Retinal pigment epithelial cell (primary cell): ENCODE results near the gene NDUFB2.
A peak's percentile ranks its signal among the peaks of the same experiment; 100 is the strongest.

ENCODE experiments used
- DNase-seq: peaks from one replicate; pipeline ENCODE4 v3.0.0-alpha.2; 2010; ENCODE audit warnings: low read depth
- H3K4me3 ChIP-seq: 2 replicates; pipeline ENCODE4 v1.5.1; 2011; ENCODE audit warnings: mild to moderate bottlenecking, low read length, control low read depth, moderate library complexity
- CTCF ChIP-seq: conservative IDR thresholded peaks from 2 replicates; pipeline ENCODE4 v1.5.1; 2011; ENCODE audit warnings: low read depth, low read length, control low read depth, inconsistent platforms

NDUFB2 gene

GRCh38 chr7:140696680-140697446 lies at the start of gene NDUFB2:
Gene NDUFB2 (plus strand): TSS chr7:140696708. CDS start chr7:140696745, 37 bp downstream.
- no peak for TF ChIP-seq CTCF
- peak; percentile 54 for DNase-seq
- H3K4me3 ChIP-seq, result peak within 1 kb of the TSS; percentile 80

- peak; percentile 84 for TF ChIP-seq CTCF
- no peak overlapping the region for H3K4me3 ChIP-seq
- DNase-seq, result no peak
Observed at GRCh38 chr7:140646931-140647647, 49.4 kb upstream of the NDUFB2 start.

- DNase-seq, result no peak
- no peak for TF ChIP-seq CTCF
- H3K4me3 ChIP-seq, result no peak overlapping the region
Observed at GRCh38 chr7:140649556-140650205, 46.8 kb upstream of the NDUFB2 start.

GRCh38 chr7:140650367-140650766 lies 46.1 kb upstream of the NDUFB2 start:
- H3K4me3 ChIP-seq, result no peak overlapping the region
- DNase-seq, result no peak
- no peak for TF ChIP-seq CTCF

GRCh38 chr7:140653319-140654108 lies 43.0 kb upstream of the NDUFB2 start:
- DNase-seq, result no peak
- peak; percentile 78 for TF ChIP-seq CTCF
- H3K4me3 ChIP-seq, result no peak overlapping the region

- TF ChIP-seq CTCF, result no peak
Observed at GRCh38 chr7:140654109-140654387, 42.5 kb upstream of the NDUFB2 start.

More at GRCh38 chr7:140654109-140654387, 42.5 kb upstream of the NDUFB2 start:
- no peak overlapping the region for H3K4me3 ChIP-seq
- no peak for DNase-seq
